ENCODE data around the gene SBK1.

DNA sequence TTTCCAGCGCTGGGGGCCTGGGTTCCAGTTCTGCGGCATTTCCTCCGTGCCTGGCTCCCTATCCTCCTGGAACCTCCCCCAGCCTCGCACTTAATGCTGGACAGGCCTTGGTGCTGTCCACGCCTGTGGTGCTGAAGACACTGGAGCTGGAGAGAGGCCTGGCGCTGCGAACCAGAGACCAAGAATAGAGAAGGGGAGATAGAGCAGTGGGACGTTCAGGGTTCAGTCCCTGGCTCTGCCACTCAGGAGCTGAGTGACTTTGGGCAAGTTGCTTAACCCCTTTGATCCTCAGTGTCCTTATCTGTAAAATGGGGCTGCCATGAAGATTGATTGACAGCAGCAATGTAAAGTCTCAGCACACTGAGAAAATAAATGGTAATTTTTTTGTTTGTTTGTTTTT lies 11.9 kb downstream of the SBK1 start:
- TF ChIP-seq, protein P1, sequence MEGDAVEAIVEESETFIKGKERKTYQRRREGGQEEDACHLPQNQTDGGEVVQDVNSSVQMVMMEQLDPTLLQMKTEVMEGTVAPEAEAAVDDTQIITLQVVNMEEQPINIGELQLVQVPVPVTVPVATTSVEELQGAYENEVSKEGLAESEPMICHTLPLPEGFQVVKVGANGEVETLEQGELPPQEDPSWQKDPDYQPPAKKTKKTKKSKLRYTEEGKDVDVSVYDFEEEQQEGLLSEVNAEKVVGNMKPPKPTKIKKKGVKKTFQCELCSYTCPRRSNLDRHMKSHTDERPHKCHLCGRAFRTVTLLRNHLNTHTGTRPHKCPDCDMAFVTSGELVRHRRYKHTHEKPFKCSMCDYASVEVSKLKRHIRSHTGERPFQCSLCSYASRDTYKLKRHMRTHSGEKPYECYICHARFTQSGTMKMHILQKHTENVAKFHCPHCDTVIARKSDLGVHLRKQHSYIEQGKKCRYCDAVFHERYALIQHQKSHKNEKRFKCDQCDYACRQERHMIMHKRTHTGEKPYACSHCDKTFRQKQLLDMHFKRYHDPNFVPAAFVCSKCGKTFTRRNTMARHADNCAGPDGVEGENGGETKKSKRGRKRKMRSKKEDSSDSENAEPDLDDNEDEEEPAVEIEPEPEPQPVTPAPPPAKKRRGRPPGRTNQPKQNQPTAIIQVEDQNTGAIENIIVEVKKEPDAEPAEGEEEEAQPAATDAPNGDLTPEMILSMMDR (conservative IDR thresholded peaks at IDR 0.05), result no peak
- no peak for TF ChIP-seq ZFX (IDR thresholded peaks at IDR 0.05)
